Spleen (tissue), 7 donors: ENCODE measurements around the gene SMIM5.
"Not testable (repeated sequence)": the region's sequence is repeated elsewhere in the genome, so short reads cannot be mapped to it uniquely, and the experiment has no call there.

Source experiments
- POLR2A ChIP-seq, 3 donors: fragments of 450-650 bp; IDR thresholded peaks; one replicate each; pipeline ENCODE4 v1.5.1; 2017; ENCODE audit warnings: antibody characterized with exemption in 3 of 3, mild to moderate bottlenecking in 1 of 3
- POLR2AphosphoS5 ChIP-seq, 3 donors: sonication (generic); formaldehyde crosslinking; IDR thresholded peaks; one replicate each; pipeline ENCODE4 v1.5.1; 2017; ENCODE audit warnings: antibody characterized with exemption in 3 of 3
- TF ChIP-seq, protein P1 (sequence below), 11 experiments: fragments of 200-600 bp in 7 of 11; fragments of 450-650 bp in 4 of 11; sonication (generic) in 4 of 11; IDR thresholded peaks in 8 of 11; conservative IDR thresholded peaks in 3 of 11; 1 replicate in 7 of 11; 2 replicates in 4 of 11; pipeline versions ENCODE4 v1.4.0 to v1.8.0; 2016 to 2021; ENCODE audit warnings: antibody characterized with exemption in 11 of 11, inconsistent platforms in 4 of 11, mild to moderate bottlenecking in 1 of 11
- donor health status: DM: no; HTN: no; CAD: no; lungs with moderate emphysema.
- donor health status: DM: no; HTN: no; CAD: no.
- donor health status: DM: no; HTN: no; CAD: no.

DNA sequence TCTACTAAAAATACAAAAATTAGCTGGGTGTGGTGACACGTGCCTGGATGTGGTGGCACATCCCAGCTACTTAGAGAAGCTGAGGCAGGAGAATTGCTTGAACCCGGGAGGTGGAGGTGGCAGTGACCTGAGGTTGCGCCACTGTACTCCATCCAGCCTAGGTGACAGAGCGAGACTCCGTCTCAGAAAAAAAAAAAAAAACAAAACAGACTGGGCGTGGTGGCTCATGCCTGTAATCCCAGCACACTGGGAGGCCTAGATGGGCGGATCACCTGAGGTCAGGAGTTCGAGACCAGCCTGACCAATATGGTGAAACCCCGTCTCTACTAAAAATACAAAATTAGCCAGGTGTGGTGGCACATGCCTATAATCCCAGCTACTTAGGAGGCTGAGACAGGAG is 39.8 kb upstream of the SMIM5 start:
- TF ChIP-seq, protein P1, sequence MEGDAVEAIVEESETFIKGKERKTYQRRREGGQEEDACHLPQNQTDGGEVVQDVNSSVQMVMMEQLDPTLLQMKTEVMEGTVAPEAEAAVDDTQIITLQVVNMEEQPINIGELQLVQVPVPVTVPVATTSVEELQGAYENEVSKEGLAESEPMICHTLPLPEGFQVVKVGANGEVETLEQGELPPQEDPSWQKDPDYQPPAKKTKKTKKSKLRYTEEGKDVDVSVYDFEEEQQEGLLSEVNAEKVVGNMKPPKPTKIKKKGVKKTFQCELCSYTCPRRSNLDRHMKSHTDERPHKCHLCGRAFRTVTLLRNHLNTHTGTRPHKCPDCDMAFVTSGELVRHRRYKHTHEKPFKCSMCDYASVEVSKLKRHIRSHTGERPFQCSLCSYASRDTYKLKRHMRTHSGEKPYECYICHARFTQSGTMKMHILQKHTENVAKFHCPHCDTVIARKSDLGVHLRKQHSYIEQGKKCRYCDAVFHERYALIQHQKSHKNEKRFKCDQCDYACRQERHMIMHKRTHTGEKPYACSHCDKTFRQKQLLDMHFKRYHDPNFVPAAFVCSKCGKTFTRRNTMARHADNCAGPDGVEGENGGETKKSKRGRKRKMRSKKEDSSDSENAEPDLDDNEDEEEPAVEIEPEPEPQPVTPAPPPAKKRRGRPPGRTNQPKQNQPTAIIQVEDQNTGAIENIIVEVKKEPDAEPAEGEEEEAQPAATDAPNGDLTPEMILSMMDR (IDR thresholded peaks at IDR 0.05 in 8 of 11, conservative IDR thresholded peaks at IDR 0.05 in 3 of 11) = not testable (repeated sequence)
- TF ChIP-seq POLR2A, POLR2AphosphoS5 (IDR thresholded peaks at IDR 0.05): not testable (repeated sequence)
